HG03280 (cell line): ENCODE results near the gene PSMD4.

Experiments used
- ATAC-seq: cut with Tn5 transposase; IDR thresholded peaks from one replicate; pipeline ENCODE4 v1.9.1; 2021; ENCODE audit warnings: mild to moderate bottlenecking, moderate library complexity; ENCODE audit not compliant: unreplicated experiment

Gene PSMD4

GRCh38 chr1:151293093-151293492 lies 38.6 kb downstream of the PSMD4 start:
- ATAC-seq = no peak

DNA sequence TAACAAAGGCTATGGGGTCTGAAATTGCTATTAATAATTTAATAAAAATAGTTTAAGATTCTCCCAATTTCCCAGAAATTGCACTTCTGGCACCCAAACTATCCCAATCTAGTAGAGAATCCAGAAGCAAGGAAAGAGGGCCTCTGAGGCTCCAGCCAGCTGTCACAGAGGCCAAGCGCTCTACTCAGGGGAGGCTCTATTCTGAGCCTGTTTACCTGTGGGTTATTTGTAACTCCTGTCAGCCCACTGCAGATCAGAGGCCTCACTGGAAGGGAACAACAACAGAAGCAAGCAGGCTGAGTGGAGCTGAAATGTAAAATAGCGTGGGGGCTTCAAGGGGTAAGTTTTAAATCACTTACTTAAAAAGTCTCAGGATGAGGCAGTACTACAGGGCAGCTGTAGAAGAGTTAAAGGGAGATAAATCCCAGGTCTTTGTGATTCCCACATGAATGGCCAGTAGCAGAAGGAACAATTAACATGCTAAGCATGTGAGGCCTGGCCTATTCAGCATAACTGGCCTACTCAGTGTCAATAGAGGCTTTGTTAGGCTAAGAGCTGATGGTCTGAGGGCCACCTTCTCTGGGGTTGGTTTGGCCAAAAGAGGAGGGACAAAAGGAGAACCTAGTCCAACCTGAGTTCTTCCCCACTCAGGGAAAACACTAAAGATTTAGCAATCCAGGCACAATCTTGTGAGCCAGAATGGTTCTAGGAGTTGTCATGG lies 40.4 kb downstream of the PSMD4 start:
- no peak for ATAC-seq

GRCh38 chr1:151309811-151310323 lies 55.3 kb downstream of the PSMD4 start:
- no peak for ATAC-seq

DNA sequence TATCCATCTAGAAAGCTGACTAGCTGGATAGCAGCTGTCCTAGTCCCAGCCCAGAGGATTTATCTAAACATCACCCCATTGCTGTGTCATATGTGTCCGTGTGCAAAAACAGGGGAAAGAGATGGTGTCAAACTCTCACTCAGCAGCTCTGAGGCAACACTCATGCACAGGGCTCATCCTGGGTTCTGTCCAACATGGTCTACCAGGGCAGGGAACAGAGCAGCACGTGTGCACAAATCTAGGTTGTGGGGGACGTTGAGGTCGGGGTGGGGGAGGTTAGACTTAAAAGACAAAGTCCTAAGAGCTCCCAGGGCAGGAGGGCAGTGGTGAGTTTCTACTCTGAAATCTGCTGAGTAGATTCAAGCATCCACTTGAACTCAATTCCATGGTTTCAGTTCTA lies 56.5 kb downstream of the PSMD4 start:
- ATAC-seq = no peak

GRCh38 chr1:151311589-151312331 lies 57.2 kb downstream of the PSMD4 start:
- no peak for ATAC-seq

DNA sequence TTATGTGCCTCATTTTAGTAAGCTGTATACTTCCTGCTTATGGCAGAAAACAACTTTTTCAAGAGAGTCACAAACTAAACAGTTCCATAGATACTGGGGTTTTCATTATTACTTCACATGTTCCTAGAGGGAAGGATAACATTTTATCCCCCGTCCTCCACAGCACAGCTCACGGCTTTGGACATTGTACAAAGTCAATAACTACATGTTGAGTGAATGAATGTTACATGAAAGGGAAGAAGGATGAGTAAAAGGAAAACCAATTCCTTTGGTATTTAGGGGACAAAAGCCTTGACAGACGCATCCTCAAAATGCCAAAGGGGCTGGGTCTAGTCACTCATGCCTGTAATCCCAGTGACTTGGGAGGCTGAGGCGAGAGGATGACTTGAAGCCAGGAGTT lies 57.9 kb downstream of the PSMD4 start:
- no peak for ATAC-seq

DNA sequence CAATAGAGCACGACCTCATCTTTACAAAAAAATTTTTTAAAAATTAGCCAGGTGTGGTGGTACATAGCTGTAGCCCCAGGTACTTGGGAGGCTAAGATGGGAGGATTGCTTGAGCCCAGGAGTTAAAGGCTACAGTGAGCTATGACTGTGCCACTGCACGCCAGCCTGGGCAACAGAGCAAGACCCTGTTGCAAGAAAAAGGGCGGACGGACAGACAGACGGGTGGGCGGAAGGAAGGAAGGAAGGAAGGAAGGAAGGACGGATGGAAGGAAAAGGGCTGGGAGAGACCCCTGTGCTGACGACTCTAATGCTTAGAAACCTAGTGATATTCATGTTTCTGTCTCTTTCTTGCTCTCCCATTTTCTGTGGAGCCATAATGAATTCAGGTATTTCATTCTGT lies 58.3 kb downstream of the PSMD4 start:
- no peak for ATAC-seq

- no peak for ATAC-seq
These were observed 59.0 kb downstream of the PSMD4 start for GRCh38 chr1:151313501-151313900.

DNA sequence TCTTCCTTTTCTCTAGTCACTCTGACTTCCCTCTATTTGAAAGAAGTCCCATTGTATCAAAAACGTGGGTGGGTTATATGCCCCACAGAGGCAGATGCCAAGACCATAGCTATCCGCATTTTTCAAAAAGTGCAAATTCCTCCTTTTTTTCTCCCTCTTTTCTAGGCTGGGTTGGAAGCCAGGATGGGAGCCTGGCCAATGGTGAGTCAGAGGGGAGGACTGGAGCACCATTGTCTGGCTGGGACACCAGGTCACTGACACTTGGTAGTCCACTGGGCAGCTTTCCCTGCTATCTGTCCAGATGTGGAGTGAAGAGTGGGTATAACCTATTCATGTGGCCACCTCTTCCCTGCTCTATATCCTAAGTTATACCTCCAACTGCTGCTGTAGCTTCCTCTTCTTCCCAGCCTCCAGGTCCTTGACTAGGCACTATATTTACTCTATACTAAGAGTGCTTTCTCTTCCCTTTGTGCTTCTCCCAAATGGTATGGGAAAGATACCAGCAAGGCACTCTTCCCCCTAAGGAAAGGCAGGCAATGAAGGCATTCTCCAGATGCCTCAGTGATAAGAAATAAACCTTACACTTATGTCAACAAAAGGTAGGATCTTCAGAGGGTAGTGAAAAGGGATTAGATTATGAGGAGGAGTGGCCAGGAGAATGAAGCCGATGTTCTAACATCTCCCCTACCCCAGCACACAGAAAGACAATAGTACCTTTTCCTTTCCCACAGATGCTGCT lies 59.8 kb downstream of the PSMD4 start:
- ATAC-seq = no peak

DNA sequence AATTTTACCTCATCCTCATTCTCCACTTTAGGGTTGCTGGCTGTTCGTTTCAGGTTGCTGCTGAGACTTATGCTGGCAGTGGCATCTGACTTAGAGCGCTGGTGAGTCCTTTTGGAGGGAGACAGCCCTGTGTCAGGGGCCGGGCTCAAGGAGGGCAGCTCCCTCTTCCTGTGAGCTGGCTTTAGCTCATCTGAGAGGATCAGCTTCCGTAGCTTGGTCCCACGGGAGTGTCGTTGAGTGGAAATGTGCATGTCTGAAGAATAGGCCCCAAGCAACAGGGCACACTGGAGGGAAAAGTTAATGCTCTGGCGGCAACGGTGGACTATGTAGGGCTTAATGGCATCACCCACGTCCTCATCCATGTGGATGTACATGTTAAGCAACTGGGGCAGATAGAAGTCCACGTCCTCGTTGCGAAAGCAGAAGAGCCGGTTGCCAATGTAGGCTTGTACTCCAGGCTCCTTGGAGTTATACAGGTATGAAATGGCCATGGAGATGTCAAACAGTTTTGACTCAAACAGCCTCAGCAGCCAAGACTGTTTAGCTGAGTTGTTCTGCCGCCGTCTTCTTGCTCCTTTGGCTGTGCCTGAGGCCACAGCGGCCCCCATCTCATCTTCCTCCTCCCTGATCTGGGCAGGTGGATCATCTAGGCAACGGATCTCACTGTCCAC lies 61.2 kb downstream of the PSMD4 start:
- no peak for ATAC-seq
